Common myeloid progenitor, CD34-positive (primary cell): ENCODE data around the gene KIRREL3.

Experiments
- CTCF ChIA-PET: fragments of 350-600 bp; sonication (Branson Sonifier 250); formaldehyde crosslinking; loops from one replicate; lab custom pipeline; 2021; ENCODE audit warnings: antibody characterized with exemption; lab: Charles Lee
- POLR2A ChIA-PET: fragments of 350-600 bp; sonication (Branson Sonifier 250); formaldehyde crosslinking; loops from one replicate; lab custom pipeline; 2021; ENCODE audit warnings: antibody characterized with exemption; lab: Charles Lee
- DNase-seq, 3 donors: peaks; one replicate each; pipeline versions ENCODE4 v3.0.0 to v3.0.0-alpha.2; 2013
- H3K27ac ChIP-seq, 2 experiments: 1 replicate in 1 of 2; 2 replicates in 1 of 2; pipeline ENCODE4 v1.7.0; 2013; ENCODE audit warnings: inconsistent platforms in 2 of 2, low read length in 2 of 2, mild to moderate bottlenecking in 2 of 2, low read depth in 1 of 2, moderate library complexity in 1 of 2; ENCODE audit not compliant: severe bottlenecking in 2 of 2, insufficient read depth in 1 of 2, poor library complexity in 1 of 2
- H3K27me3 ChIP-seq, 5 experiments: replicated peaks in 2 of 5; 1 replicate in 3 of 5; 2 replicates in 2 of 5; pipeline versions ENCODE4 v1.6.1 to v1.7.0; 2013; ENCODE audit warnings: low read length in 4 of 5, mild to moderate bottlenecking in 2 of 5, moderate library complexity in 2 of 5, inconsistent platforms in 1 of 5; ENCODE audit not compliant: insufficient read depth in 5 of 5, control insufficient read depth in 4 of 5
- H3K36me3 ChIP-seq, 4 experiments: 1 replicate in 2 of 4; 2 replicates in 2 of 4; pipeline versions ENCODE4 v1.6.1 to v1.7.0; 2013; ENCODE audit warnings: low read length in 3 of 4, control low read depth in 1 of 4, mild to moderate bottlenecking in 1 of 4; ENCODE audit not compliant: control insufficient read depth in 4 of 4, insufficient read depth in 4 of 4
- H3K4me1 ChIP-seq, 4 experiments: 1 replicate in 3 of 4; 2 replicates in 1 of 4; pipeline versions ENCODE4 v1.6.1 to v1.7.1; 2013; ENCODE audit warnings: low read length in 3 of 4, mild to moderate bottlenecking in 3 of 4, control low read depth in 1 of 4, inconsistent platforms in 1 of 4, moderate library complexity in 1 of 4; ENCODE audit not compliant: control insufficient read depth in 4 of 4, insufficient read depth in 4 of 4; ENCODE audit errors: control extremely low read depth in 1 of 4
- H3K4me3 ChIP-seq, 7 experiments: 1 replicate in 4 of 7; 2 replicates in 3 of 7; pipeline versions ENCODE4 v1.5.1 to v1.7.0; 2013; ENCODE audit warnings: mild to moderate bottlenecking in 7 of 7, low read length in 6 of 7, moderate library complexity in 6 of 7, inconsistent platforms in 2 of 7, low read depth in 2 of 7, control low read depth in 1 of 7; ENCODE audit not compliant: insufficient read depth in 4 of 7, control insufficient read depth in 1 of 7; ENCODE audit errors: extremely low read depth in 1 of 7
- H3K9me3 ChIP-seq, 5 experiments: 1 replicate in 4 of 5; 2 replicates in 1 of 5; pipeline versions ENCODE4 v1.6.1 to v1.7.1; 2013; ENCODE audit warnings: low read length in 4 of 5, mild to moderate bottlenecking in 2 of 5, inconsistent platforms in 1 of 5, low read depth in 1 of 5, moderate library complexity in 1 of 5; ENCODE audit not compliant: control insufficient read depth in 4 of 5, insufficient read depth in 2 of 5; ENCODE audit errors: control extremely low read depth in 1 of 5
- WGBS: methylation state at CpG from one replicate; pipeline ENCODE4 v1.1.5; 2013; ENCODE audit not compliant: insufficient coverage; 5-methylcytosine and 5-hydroxymethylcytosine counted together

The KIRREL3 gene

GRCh38 chr11:127037001-127037400 lies 36.4 kb upstream of the KIRREL3 start:
- ChIA-PET CTCF (interaction anchor here (1.0 to 1.1 kb wide), 2 partner anchors 14 to 34 kb away, joined by 3 read pairs; no protein-coding TSS in a partner anchor), POLR2A (interaction anchor here (0.6 kb wide), 1 partner anchor 336 kb away, joined by 3 read pairs; no protein-coding TSS in a partner anchor)
- no peak overlapping the region for H3K4me3 ChIP-seq
- H3K4me1 ChIP-seq: no peaks in the 10 kb centered on the region
- no peaks in the 10 kb centered on the region for H3K36me3 ChIP-seq
- H3K9me3 ChIP-seq: peaks cover 0 to 4% (median 0%) of the 10 kb centered on the region in 5 experiments
- no peak for DNase-seq
- WGBS: 86% methylated on average over 1 of the region's 1 CpG
- peaks cover 0 to 18% (median 6%) of the 10 kb centered on the region in 5 experiments for H3K27me3 ChIP-seq
- H3K27ac ChIP-seq: no peak overlapping the region

- WGBS: 100% methylated on average over 1 of the region's 3 CpGs
- Histone ChIP-seq H3K9me3 (peaks cover 0 to 4% (median 0%) of the 10 kb centered on the region in 5 experiments), H3K27ac (no peak overlapping the region), H3K4me3 (no peak overlapping the region), H3K27me3 (peaks cover 0 to 16% (median 6%) of the 10 kb centered on the region in 5 experiments), H3K36me3 (no peaks in the 10 kb centered on the region), H3K4me1 (no peaks in the 10 kb centered on the region)
- no peak for DNase-seq
- POLR2A ChIA-PET: no interaction called here
- CTCF ChIA-PET: interaction anchor here (1.0 kb wide), 1 partner anchor 33 kb away, joined by 3 read pairs; no protein-coding TSS in a partner anchor
Measured at GRCh38 chr11:127035824-127036223, 35.3 kb upstream of the KIRREL3 start.

- ChIA-PET CTCF (no interaction called here), POLR2A (no interaction called here)
- no peak for DNase-seq
- Histone ChIP-seq H3K4me3 (no peak overlapping the region), H3K27ac (no peak overlapping the region), H3K36me3 (no peaks in the 10 kb centered on the region), H3K9me3 (peaks cover 0 to 4% (median 0%) of the 10 kb centered on the region in 5 experiments), H3K4me1 (no peaks in the 10 kb centered on the region), H3K27me3 (peaks cover 0 to 16% (median 6%) of the 10 kb centered on the region in 5 experiments)
Measured at GRCh38 chr11:127034973-127035372, 34.4 kb upstream of the KIRREL3 start.

GRCh38 chr11:127028648-127029047 lies 28.1 kb upstream of the KIRREL3 start:
- POLR2A ChIA-PET: no interaction called here

GRCh38 chr11:127027789-127028188 lies 27.2 kb upstream of the KIRREL3 start:
- H3K27me3 ChIP-seq: peaks cover 0 to 8% (median 2%) of the 10 kb centered on the region in 5 experiments
- POLR2A ChIA-PET: no interaction called here

More at GRCh38 chr11:127028648-127029047, 28.1 kb upstream of the KIRREL3 start:
- Histone ChIP-seq H3K4me1 (no peaks in the 10 kb centered on the region), H3K36me3 (no peaks in the 10 kb centered on the region), H3K27me3 (peaks cover 0 to 5% (median 0%) of the 10 kb centered on the region in 5 experiments), H3K4me3 (no peak overlapping the region), H3K27ac (no peak overlapping the region), H3K9me3 (peaks cover 0 to 4% (median 0%) of the 10 kb centered on the region in 5 experiments)
- WGBS: 74% methylated on average over 3 of the region's 4 CpGs
- CTCF ChIA-PET: no interaction called here
- no peak for DNase-seq

GRCh38 chr11:127027000-127027399 lies 26.4 kb upstream of the KIRREL3 start:
- no peaks in the 10 kb centered on the region for H3K36me3 ChIP-seq
- H3K27ac ChIP-seq: no peak overlapping the region
- ChIA-PET POLR2A (no interaction called here), CTCF (no interaction called here)
- H3K27me3 ChIP-seq: peaks cover 0 to 9% (median 2%) of the 10 kb centered on the region in 5 experiments
- no peaks in the 10 kb centered on the region for H3K4me1 ChIP-seq
- 55% methylated on average over 4 of the region's 4 CpGs for whole genome bisulfite sequencing
- no peak for DNase-seq
- no peaks in the 10 kb centered on the region for H3K9me3 ChIP-seq
- no peak overlapping the region for H3K4me3 ChIP-seq

More at GRCh38 chr11:127027789-127028188, 27.2 kb upstream of the KIRREL3 start:
- DNase-seq: no peak
- Histone ChIP-seq H3K27ac (no peak overlapping the region), H3K36me3 (no peaks in the 10 kb centered on the region), H3K4me3 (no peak overlapping the region), H3K9me3 (peaks cover 0 to 4% (median 0%) of the 10 kb centered on the region in 5 experiments), H3K4me1 (no peaks in the 10 kb centered on the region)
- 85% methylated on average over 5 of the region's 5 CpGs for WGBS
- CTCF ChIA-PET: no interaction called here

GRCh38 chr11:127023991-127024390 lies 23.4 kb upstream of the KIRREL3 start:
- Histone ChIP-seq H3K4me3 (no peak overlapping the region), H3K36me3 (no peaks in the 10 kb centered on the region), H3K27ac (no peak overlapping the region), H3K27me3 (peaks cover 0 to 13% (median 10%) of the 10 kb centered on the region in 5 experiments), H3K4me1 (no peaks in the 10 kb centered on the region), H3K9me3 (no peaks in the 10 kb centered on the region)
- no peak for DNase-seq
- ChIA-PET CTCF (no interaction called here), POLR2A (no interaction called here)
- WGBS: 93% methylated on average over 2 of the region's 2 CpGs
